CD14-positive monocyte (primary cell): ENCODE measurements around the gene DUSP8. TPM values are rescaled to one million over a fixed set of nuclear protein-coding genes. Genes with fewer than 3 reads are reported as not detected.

ENCODE experiments used
- DNase-seq, 3 donors: peaks; one replicate each; pipeline ENCODE4 v3.0.0-alpha.2; 2011 to 2022
- H2AFZ ChIP-seq: 2 replicates; pipeline ENCODE4 v1.6.0; 2012; ENCODE audit warnings: mild to moderate bottlenecking, low read depth, low read length, inconsistent platforms; ENCODE audit not compliant: insufficient read depth, poor library complexity, severe bottlenecking
- H3K27ac ChIP-seq, 2 donors: 1 replicate in 1 of 2; 2 replicates in 1 of 2; pipeline ENCODE4 v1.5.1; 2012 to 2013; ENCODE audit warnings: low read length in 2 of 2, control low read depth in 1 of 2, inconsistent platforms in 1 of 2, low read depth in 1 of 2, mild to moderate bottlenecking in 1 of 2
- H3K27me3 ChIP-seq, 2 donors: one replicate each; pipeline versions ENCODE4 v1.6.0 to v1.6.1; 2011 to 2013; ENCODE audit warnings: low read length in 2 of 2; ENCODE audit not compliant: control insufficient read depth in 2 of 2, insufficient read depth in 2 of 2
- H3K36me3 ChIP-seq, 2 donors: replicated peaks in 1 of 2; 1 replicate in 1 of 2; 2 replicates in 1 of 2; pipeline versions ENCODE4 v1.5.1 to v1.6.1; 2012 to 2013; ENCODE audit warnings: low read length in 2 of 2, control low read depth in 1 of 2, inconsistent platforms in 1 of 2, mild to moderate bottlenecking in 1 of 2; ENCODE audit not compliant: insufficient read depth in 2 of 2, control insufficient read depth in 1 of 2
- H3K4me1 ChIP-seq, 2 donors: 1 replicate in 1 of 2; 2 replicates in 1 of 2; pipeline versions ENCODE4 v1.5.1 to v1.6.1; 2012 to 2013; ENCODE audit warnings: low read length in 2 of 2, control low read depth in 1 of 2, inconsistent platforms in 1 of 2, mild to moderate bottlenecking in 1 of 2, moderate library complexity in 1 of 2; ENCODE audit not compliant: insufficient read depth in 2 of 2, control insufficient read depth in 1 of 2
- H3K4me2 ChIP-seq: replicated peaks from 2 replicates; pipeline ENCODE3; 2012; ENCODE audit warnings: low read length, moderate library complexity, mild to moderate bottlenecking; ENCODE audit not compliant: poor library complexity, severe bottlenecking; ENCODE audit errors: extremely low read depth
- H3K4me3 ChIP-seq, 3 experiments: fragments of 200-600 bp in 1 of 3; sonication (generic) in 1 of 3; replicated peaks in 1 of 3; 1 replicate in 2 of 3; 2 replicates in 1 of 3; pipeline ENCODE4 v1.5.1; 2011 to 2013; ENCODE audit warnings: low read length in 3 of 3, mild to moderate bottlenecking in 3 of 3, control low read depth in 2 of 3, low read depth in 2 of 3, inconsistent platforms in 1 of 3, moderate library complexity in 1 of 3
- H3K79me2 ChIP-seq: 2 replicates; pipeline ENCODE4 v1.6.0; 2012; ENCODE audit warnings: mild to moderate bottlenecking, control low read depth, inconsistent platforms, low read length, moderate library complexity; ENCODE audit not compliant: insufficient read depth
- H3K9ac ChIP-seq: 2 replicates; pipeline ENCODE4 v1.6.0; 2017; ENCODE audit warnings: low read length, mild to moderate bottlenecking; ENCODE audit not compliant: insufficient read depth, poor library complexity, severe bottlenecking
- H3K9me3 ChIP-seq, 2 donors: replicated peaks in 1 of 2; 1 replicate in 1 of 2; 2 replicates in 1 of 2; pipeline versions ENCODE4 v1.5.1 to v1.6.1; 2012 to 2013; ENCODE audit warnings: low read length in 2 of 2, control low read depth in 1 of 2; ENCODE audit not compliant: control insufficient read depth in 1 of 2, insufficient read depth in 1 of 2
- H4K20me1 ChIP-seq: 2 replicates; pipeline ENCODE4 v1.6.0; 2012; ENCODE audit warnings: mild to moderate bottlenecking, low read length, control low read depth, moderate library complexity; ENCODE audit not compliant: insufficient read depth
- H3K27ac Mint-ChIP-seq, 7 donors: one replicate each; pipeline ENCODE4 v1.8.0; 2020; ENCODE audit warnings: mild to moderate bottlenecking in 7 of 7, mixed read lengths in 7 of 7, moderate library complexity in 6 of 7, inconsistent platforms in 2 of 7
- H3K27me3 Mint-ChIP-seq, 3 donors: one replicate each; pipeline ENCODE4 v1.8.0; 2021 to 2022; ENCODE audit warnings: low read depth in 3 of 3, mild to moderate bottlenecking in 3 of 3, mixed read lengths in 3 of 3, moderate library complexity in 3 of 3, inconsistent platforms in 1 of 3
- H3K36me3 Mint-ChIP-seq, 2 donors: one replicate each; pipeline ENCODE4 v1.8.0; 2020; ENCODE audit warnings: mixed read lengths in 2 of 2, inconsistent platforms in 1 of 2, mild to moderate bottlenecking in 1 of 2
- H3K4me1 Mint-ChIP-seq: one replicate; pipeline ENCODE4 v1.8.0; 2020; ENCODE audit warnings: mild to moderate bottlenecking, mixed read lengths
- H3K4me3 Mint-ChIP-seq, 2 donors: one replicate each; pipeline ENCODE4 v1.8.0; 2020; ENCODE audit warnings: mild to moderate bottlenecking in 2 of 2, mixed read lengths in 2 of 2, moderate library complexity in 1 of 2
- H3K9me3 Mint-ChIP-seq, 7 donors: one replicate each; pipeline ENCODE4 v1.8.0; 2020 to 2022; ENCODE audit warnings: mixed read lengths in 7 of 7, mild to moderate bottlenecking in 6 of 7, moderate library complexity in 6 of 7, inconsistent platforms in 2 of 7
- WGBS: methylation state at CpG from one replicate; pipeline ENCODE4 v1.1.5; 2013; ENCODE audit warnings: missing lambda C conversion rate; ENCODE audit not compliant: insufficient coverage; 5-methylcytosine and 5-hydroxymethylcytosine counted together
- intact Hi-C, 2 donors: fragments of 100-400 bp; cut with micrococcal nuclease; formaldehyde crosslinking; loops; one replicate each; pipeline versions ENCODE4 v1.15.0 to v1.15.1; 2023
- polyA plus RNA-seq, 3 donors: library from polyadenylated mRNA; depleted of rRNA in 1 of 3; unstranded in 2 of 3; stranded (reverse) in 1 of 3; fragments of 300-500 nt in 2 of 3; fragments of >200 nt in 1 of 3; fragmentation: Illumina TruSeq in 2 of 3; gene quantifications; 1 replicate in 2 of 3; 2 replicates in 1 of 3; pipeline ENCODE4 v1.2.3, GENCODE V29; 2012 to 2021
- TF ChIP-seq, protein P1 (sequence below): fragments of 200-600 bp; IDR thresholded peaks from one replicate; pipeline ENCODE4 v1.8.0; 2022; ENCODE audit warnings: antibody characterized with exemption, mild to moderate bottlenecking

DUSP8 gene
- polyA plus RNA-seq, 3 donors = 0.61 TPM; not detected in 2

DNA sequence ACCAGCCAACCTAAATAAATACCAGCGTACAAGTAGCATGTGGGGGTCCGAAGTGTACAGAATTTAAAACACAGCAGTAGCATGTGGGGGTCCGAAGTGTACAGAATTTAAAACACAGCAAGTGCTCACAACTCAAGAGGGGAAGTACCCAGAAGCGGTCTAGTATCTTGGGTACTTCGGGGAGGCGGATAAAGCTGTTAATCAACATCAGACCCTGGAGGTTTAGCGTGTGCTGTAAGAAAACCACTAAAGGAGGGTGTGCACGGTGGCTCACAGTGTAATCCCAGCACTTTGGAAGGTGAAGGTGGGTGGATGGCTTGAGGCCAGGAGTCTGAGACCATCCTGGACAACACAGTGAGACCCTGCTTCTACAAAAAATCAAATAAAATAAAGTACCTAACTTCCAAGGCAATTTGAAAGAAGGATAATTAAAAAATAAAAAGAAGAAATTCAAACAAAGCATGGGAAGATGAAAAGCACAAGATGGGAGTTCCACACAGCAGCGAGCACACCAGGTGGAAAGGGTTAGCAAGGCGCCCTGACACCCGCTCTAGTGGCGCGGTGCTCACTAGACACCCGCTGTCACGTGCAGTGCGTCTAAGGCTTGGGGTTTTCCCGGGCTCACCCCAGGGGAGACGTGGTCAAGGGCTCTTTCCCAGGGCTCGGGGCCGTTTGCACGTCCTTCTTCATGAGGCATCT lies 50.5 kb downstream of the DUSP8 start:
- H3K9me3 Mint-ChIP-seq = no peaks in the 10 kb centered on the region
- H3K4me3 Mint-ChIP-seq = no peak overlapping the region
- no peaks in the 10 kb centered on the region for H3K27me3 ChIP-seq
- H3K36me3 Mint-ChIP-seq = peaks cover 5 to 16% of the 10 kb centered on the region in 2 donors
- peaks cover 6% of the 10 kb centered on the region for H3K4me1 Mint-ChIP-seq
- no peak overlapping the region for H3K4me3 ChIP-seq
- H3K9me3 ChIP-seq = no peaks in the 10 kb centered on the region
- peak overlapping the region in 1 of 7 donors; percentile 6 for H3K27ac Mint-ChIP-seq
- H3K27me3 Mint-ChIP-seq = peaks cover 0 to 1% (median 0%) of the 10 kb centered on the region in 3 donors
- H3K9ac ChIP-seq = no peak overlapping the region
- H3K36me3 ChIP-seq = peaks cover 2 to 5% of the 10 kb centered on the region in 2 donors
- intact Hi-C loops = no loop called here
- H3K4me2 ChIP-seq = no peak overlapping the region
- DNase-seq = no peak
- H3K79me2 ChIP-seq = peaks cover 90% of the 10 kb centered on the region
- 90% methylated on average over 16 of the region's 21 CpGs for WGBS
- no peak overlapping the region for H2AFZ ChIP-seq
- H3K27ac ChIP-seq = no peak overlapping the region
- H3K4me1 ChIP-seq = no peaks in the 10 kb centered on the region
- TF ChIP-seq, protein P1, sequence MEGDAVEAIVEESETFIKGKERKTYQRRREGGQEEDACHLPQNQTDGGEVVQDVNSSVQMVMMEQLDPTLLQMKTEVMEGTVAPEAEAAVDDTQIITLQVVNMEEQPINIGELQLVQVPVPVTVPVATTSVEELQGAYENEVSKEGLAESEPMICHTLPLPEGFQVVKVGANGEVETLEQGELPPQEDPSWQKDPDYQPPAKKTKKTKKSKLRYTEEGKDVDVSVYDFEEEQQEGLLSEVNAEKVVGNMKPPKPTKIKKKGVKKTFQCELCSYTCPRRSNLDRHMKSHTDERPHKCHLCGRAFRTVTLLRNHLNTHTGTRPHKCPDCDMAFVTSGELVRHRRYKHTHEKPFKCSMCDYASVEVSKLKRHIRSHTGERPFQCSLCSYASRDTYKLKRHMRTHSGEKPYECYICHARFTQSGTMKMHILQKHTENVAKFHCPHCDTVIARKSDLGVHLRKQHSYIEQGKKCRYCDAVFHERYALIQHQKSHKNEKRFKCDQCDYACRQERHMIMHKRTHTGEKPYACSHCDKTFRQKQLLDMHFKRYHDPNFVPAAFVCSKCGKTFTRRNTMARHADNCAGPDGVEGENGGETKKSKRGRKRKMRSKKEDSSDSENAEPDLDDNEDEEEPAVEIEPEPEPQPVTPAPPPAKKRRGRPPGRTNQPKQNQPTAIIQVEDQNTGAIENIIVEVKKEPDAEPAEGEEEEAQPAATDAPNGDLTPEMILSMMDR = no peak
- H4K20me1 ChIP-seq = peaks cover 100% of the 10 kb centered on the region

DNA sequence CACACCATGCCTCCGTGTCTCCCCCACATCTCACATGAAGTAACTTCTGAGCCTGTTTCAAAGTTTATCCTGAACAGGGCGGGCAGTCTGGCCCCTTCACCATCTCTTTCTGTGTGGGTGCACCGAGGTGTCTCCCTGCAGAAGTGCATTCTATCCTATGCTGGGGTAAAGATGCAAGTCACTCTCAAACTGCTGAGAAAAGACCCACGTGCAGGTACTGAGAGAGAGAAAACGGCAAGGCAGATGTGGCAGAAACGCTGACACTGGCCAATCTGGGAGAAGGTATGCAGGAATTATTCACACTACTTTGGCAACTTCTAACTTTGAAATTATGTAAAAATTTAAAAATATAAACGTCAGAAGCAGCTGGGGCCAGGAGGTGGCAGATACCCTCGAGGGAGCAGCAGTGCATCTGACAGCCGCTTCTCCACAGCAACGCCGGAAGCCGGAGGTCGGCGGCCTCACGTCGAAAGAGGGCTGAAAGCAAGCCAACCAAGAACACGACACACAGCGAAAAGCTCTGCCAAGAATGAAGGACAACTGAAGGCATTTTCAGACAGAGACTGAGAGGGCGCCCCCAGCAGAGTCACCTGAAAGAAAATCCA lies 51.3 kb downstream of the DUSP8 start:
- H3K36me3 Mint-ChIP-seq = peaks cover 5 to 16% of the 10 kb centered on the region in 2 donors
- Histone ChIP-seq H3K4me3 (no peak overlapping the region), H3K4me2 (no peak overlapping the region), H4K20me1 (peaks cover 100% of the 10 kb centered on the region), H3K27me3 (no peaks in the 10 kb centered on the region), H3K9me3 (no peaks in the 10 kb centered on the region), H2AFZ (no peak overlapping the region), H3K79me2 (peaks cover 87% of the 10 kb centered on the region), H3K9ac (no peak overlapping the region), H3K4me1 (no peaks in the 10 kb centered on the region), H3K36me3 (peaks cover 2 to 5% of the 10 kb centered on the region in 2 donors), H3K27ac (no peak overlapping the region)
- TF ChIP-seq, protein P1 = no peak
- no peak for DNase-seq
- no peak overlapping the region for H3K4me3 Mint-ChIP-seq
- H3K4me1 Mint-ChIP-seq = peaks cover 7% of the 10 kb centered on the region
- H3K27me3 Mint-ChIP-seq = peaks cover 0 to 1% (median 0%) of the 10 kb centered on the region in 3 donors
- 92% methylated on average over 17 of the region's 19 CpGs for WGBS
- H3K27ac Mint-ChIP-seq = peak overlapping the region in 1 of 7 donors; percentile 6
- intact Hi-C loops = no loop called here
- no peaks in the 10 kb centered on the region for H3K9me3 Mint-ChIP-seq
